Measurements from ENCODE around the gene GRK3.
"Not testable (repeated sequence)": the region's sequence is repeated elsewhere in the genome, so short reads cannot be mapped to it uniquely, and the experiment has no call there.

Gene GRK3

GRCh38 chr22:25564320-25564978 lies at the start of gene GRK3:
TSS of gene GRK3 (plus strand) at chr22:25564675. CDS start at chr22:25565041, 366 bp downstream.
- DNase-seq = peak; percentile 76

- no peak for DNase-seq
Measured at GRCh38 chr22:25518000-25518663, 46.3 kb upstream of the GRK3 start.

- no peak for DNase-seq
Measured at GRCh38 chr22:25525376-25525775, 39.1 kb upstream of the GRK3 start.

GRCh38 chr22:25525804-25526584 lies 38.5 kb upstream of the GRK3 start:
- not testable (repeated sequence) for DNase-seq

- not testable (repeated sequence) for DNase-seq
Measured at GRCh38 chr22:25527016-25527415, 37.5 kb upstream of the GRK3 start.

- not testable (repeated sequence) for DNase-seq
Measured at GRCh38 chr22:25528068-25528467, 36.4 kb upstream of the GRK3 start.

GRCh38 chr22:25529059-25529458 lies 35.4 kb upstream of the GRK3 start:
- DNase-seq = not testable (repeated sequence)

GRCh38 chr22:25529541-25530137 lies 34.8 kb upstream of the GRK3 start:
- not testable (repeated sequence) for DNase-seq

GRCh38 chr22:25531677-25532076 lies 32.8 kb upstream of the GRK3 start:
- not testable (repeated sequence) for DNase-seq

- no peak for DNase-seq
Measured at GRCh38 chr22:25534724-25535123, 29.8 kb upstream of the GRK3 start.

- no peak for DNase-seq
Measured at GRCh38 chr22:25536589-25536988, 27.9 kb upstream of the GRK3 start.

- DNase-seq = no peak
Measured at GRCh38 chr22:25540166-25540907, 24.1 kb upstream of the GRK3 start.

- no peak for DNase-seq
Measured at GRCh38 chr22:25540908-25541660, 23.4 kb upstream of the GRK3 start.

- DNase-seq = no peak
Measured at GRCh38 chr22:25542191-25542590, 22.3 kb upstream of the GRK3 start.

GRCh38 chr22:25542720-25543402 lies 21.6 kb upstream of the GRK3 start:
- no peak for DNase-seq

GRCh38 chr22:25545146-25545545 lies 19.3 kb upstream of the GRK3 start:
- DNase-seq = no peak

GRCh38 chr22:25545672-25546071 lies 18.8 kb upstream of the GRK3 start:
- no peak for DNase-seq

GRCh38 chr22:25546242-25546641 lies 18.2 kb upstream of the GRK3 start:
- no peak for DNase-seq

- no peak for DNase-seq
Measured at GRCh38 chr22:25546751-25547150, 17.7 kb upstream of the GRK3 start.

GRCh38 chr22:25548866-25549464 lies 15.5 kb upstream of the GRK3 start:
- no peak for DNase-seq

- no peak for DNase-seq
Measured at GRCh38 chr22:25551396-25551795, 13.1 kb upstream of the GRK3 start.
